HT1080 (cell line): ENCODE measurements around the gene ANKEF1. TPM values are rescaled to one million over a fixed set of nuclear protein-coding genes. Genes with fewer than 3 reads are reported as not detected.

Experiments
- DNase-seq: peaks from one replicate; pipeline ENCODE4 v3.0.0-alpha.2; 2015; ENCODE audit warnings: low read depth
- small RNA-seq: library from RNA; depleted of rRNA; stranded (forward); fragments of <200 nt; gene quantifications from one replicate; pipeline ENCODE3, GENCODE V24; 2014
- total RNA-seq: library from RNA; depleted of rRNA; stranded (reverse); fragments of >200 nt; shearing (Covaris generic); gene quantifications from 2 replicates; pipeline ENCODE4 v1.2.3, GENCODE V29; 2014; rRNA removed

ANKEF1 gene
- total RNA-seq, 1 experiment from 2014 or later: 7.4 TPM

- no peak for DNase-seq
Observed at GRCh38 chr20:10080574-10080973, 45.8 kb downstream of the ANKEF1 start.

- DNase-seq: no peak
Observed at GRCh38 chr20:10089871-10090587, 55.2 kb downstream of the ANKEF1 start.

GRCh38 chr20:10090588-10091166, 55.9 kb downstream of the ANKEF1 start:
- peak; percentile 62 for DNase-seq

- peak; percentile 86 for DNase-seq
Observed at GRCh38 chr20:10093087-10093591, 58.4 kb downstream of the ANKEF1 start.

- DNase-seq: no peak
Observed at GRCh38 chr20:10094566-10095173, 59.9 kb downstream of the ANKEF1 start.

GRCh38 chr20:10096790-10097189, 62.0 kb downstream of the ANKEF1 start:
- no peak for DNase-seq

GRCh38 chr20:10105046-10105445, 70.3 kb downstream of the ANKEF1 start:
- no peak for DNase-seq

Small RNA genes lying within 50 kb of the gene (small RNA-seq; reads per million reads assigned to genes)
- not detected for gene RF00017

Other genes starting within 250 kb of the ANKEF1 start
- gene PAK5, start 195.9 kb upstream of the ANKEF1 start, total RNA-seq: not detected in 2 replicates
- gene SNAP25, start 183.8 kb downstream of the ANKEF1 start, total RNA-seq: 2.1 and 2.9 TPM in 2 replicates